NT2/D1 (cell line): Measurements from ENCODE around the gene CCNJ.

Source experiments
- SUZ12 ChIP-seq: IDR thresholded peaks from 2 replicates; pipeline ENCODE4 v1.6.1; 2011; ENCODE audit not compliant: insufficient read length, insufficient read depth; ENCODE audit errors: extremely low read depth
- YY1 ChIP-seq: IDR thresholded peaks from 2 replicates; pipeline ENCODE4 v1.6.1; 2011; ENCODE audit not compliant: insufficient read length, insufficient read depth
- ZNF274 ChIP-seq: IDR thresholded peaks from 2 replicates; pipeline ENCODE4 v1.6.1; 2011; ENCODE audit warnings: mild to moderate bottlenecking, low read depth, low read length

DNA sequence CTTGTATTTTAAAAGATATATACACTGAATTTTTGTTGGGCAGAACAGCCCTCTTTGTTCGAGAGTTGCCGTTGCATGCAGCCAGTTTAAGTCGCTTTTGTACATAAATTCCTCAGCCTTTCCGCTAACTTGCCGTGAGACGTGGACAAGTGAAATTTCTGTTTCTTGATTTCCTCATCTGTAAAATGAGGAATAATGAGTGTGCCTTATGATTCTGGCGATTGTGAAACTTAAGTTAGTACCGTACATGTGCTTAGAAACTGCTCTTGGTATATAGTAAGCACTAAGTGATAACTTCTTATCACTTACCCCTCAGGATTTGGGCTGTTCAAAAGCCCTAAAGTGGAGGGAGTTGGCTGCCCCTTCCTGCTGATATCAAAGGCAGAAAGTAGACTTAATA, 1.4 kb downstream of the CCNJ start:
- no peak for TF ChIP-seq YY1
- TF ChIP-seq SUZ12, result no peak
- no peak for TF ChIP-seq ZNF274
